Keratinocyte (primary cell): ENCODE measurements around the gene CD276. TPM values are rescaled to one million over a fixed set of nuclear protein-coding genes. Genes with fewer than 3 reads are reported as not detected.

Experiments used
- DNase-seq: peaks from one replicate; pipeline ENCODE4 v3.0.0-alpha.2; 2011; ENCODE audit warnings: low read depth, missing footprints, low spot score
- FAIRE-seq: peaks from 2 replicates; lab custom pipeline; 2011; peaks lifted over from hg19 to GRCh38; lab: Jason Lieb, UNC
- H2AFZ ChIP-seq: 2 replicates; pipeline ENCODE4 v1.6.0; 2012; ENCODE audit warnings: low read length, control low read depth, inconsistent platforms; ENCODE audit not compliant: control insufficient read depth
- H3K27ac ChIP-seq: 2 replicates; pipeline ENCODE4 v1.5.1; 2011; ENCODE audit warnings: low read length; ENCODE audit not compliant: control insufficient read depth, insufficient read depth
- H3K27me3 ChIP-seq: 3 replicates; pipeline ENCODE4 v1.6.0; 2011; ENCODE audit warnings: low read length; ENCODE audit not compliant: control insufficient read depth, insufficient read depth; ENCODE audit errors: extremely low read depth
- H3K36me3 ChIP-seq, 2 experiments: 2 replicates in 1 of 2; 3 replicates in 1 of 2; pipeline ENCODE4 v1.5.1; 2011; ENCODE audit warnings: low read length in 2 of 2, mild to moderate bottlenecking in 1 of 2; ENCODE audit not compliant: control insufficient read depth in 2 of 2, insufficient read depth in 2 of 2; ENCODE audit errors: extremely low read depth in 1 of 2
- H3K4me1 ChIP-seq: 3 replicates; pipeline ENCODE4 v1.5.1; 2011; ENCODE audit warnings: low read length; ENCODE audit not compliant: control insufficient read depth, insufficient read depth; ENCODE audit errors: extremely low read depth
- H3K4me2 ChIP-seq: 3 replicates; pipeline ENCODE4 v1.6.0; 2011; ENCODE audit warnings: low read depth, low read length; ENCODE audit not compliant: control insufficient read depth, insufficient read depth; ENCODE audit errors: extremely low read depth
- H3K4me3 ChIP-seq, 3 experiments: fragments of 200-600 bp in 1 of 3; sonication (generic) in 1 of 3; 2 replicates in 2 of 3; 3 replicates in 1 of 3; pipeline ENCODE4 v1.5.1; 2011 to 2016; ENCODE audit warnings: low read length in 3 of 3, mild to moderate bottlenecking in 3 of 3, control low read depth in 2 of 3, inconsistent platforms in 1 of 3, low read depth in 1 of 3, mixed read lengths in 1 of 3, mixed run types in 1 of 3, moderate library complexity in 1 of 3; ENCODE audit not compliant: control insufficient read depth in 2 of 3, insufficient read depth in 2 of 3; ENCODE audit errors: extremely low read depth in 1 of 3
- H3K79me2 ChIP-seq: 2 replicates; pipeline ENCODE4 v1.6.0; 2012; ENCODE audit warnings: low read length; ENCODE audit not compliant: control insufficient read depth, insufficient read depth
- H3K9ac ChIP-seq: 3 replicates; pipeline ENCODE4 v1.6.0; 2011; ENCODE audit warnings: low read length; ENCODE audit not compliant: control insufficient read depth, insufficient read depth; ENCODE audit errors: extremely low read depth
- H3K9me1 ChIP-seq: 3 replicates; pipeline ENCODE4 v1.6.0; 2011; ENCODE audit warnings: low read length; ENCODE audit not compliant: control insufficient read depth, insufficient read depth; ENCODE audit errors: extremely low read depth
- H3K9me3 ChIP-seq: 2 replicates; pipeline ENCODE4 v1.5.1; 2012; ENCODE audit warnings: low read depth, low read length; ENCODE audit not compliant: control insufficient read depth
- H4K20me1 ChIP-seq: 3 replicates; pipeline ENCODE4 v1.6.0; 2011; ENCODE audit warnings: low read length; ENCODE audit not compliant: control insufficient read depth, insufficient read depth; ENCODE audit errors: extremely low read depth
- EZH2 ChIP-seq: IDR thresholded peaks from one replicate; pipeline ENCODE4 v1.6.1; 2012; ENCODE audit warnings: inconsistent platforms, mild to moderate bottlenecking, low read length, moderate library complexity
- dilution Hi-C: fragments of 300-500 bp; cut with MboI; formaldehyde crosslinking; loops from one replicate; pipeline ENCODE4 v1.7.0; 2020; ENCODE audit warnings: low sequenced_read_pairs; ENCODE audit not compliant: extremely low pct_ligation_motif_present
- polyA plus RNA-seq, 5 experiments: library from polyadenylated mRNA; depleted of rRNA in 3 of 5; stranded (reverse) in 3 of 5; stranded (forward) in 1 of 5; unstranded in 1 of 5; fragments of >200 nt; gene quantifications; 1 replicate in 1 of 5; 2 replicates in 3 of 5; 3 replicates in 1 of 5; pipeline versions ENCODE4 v1.2.1 to v1.2.3, GENCODE V29; 2011 to 2012; ENCODE audit warnings: missing spikeins in 2 of 5, low read depth in 1 of 5, low replicate concordance in 1 of 5
- TF ChIP-seq, protein P1 (sequence below), 3 experiments: IDR thresholded peaks in 1 of 3; conservative IDR thresholded peaks in 1 of 3; optimal IDR thresholded peaks in 1 of 3; 2 replicates in 2 of 3; 3 replicates in 1 of 3; pipeline versions ENCODE3 to v1.5.1; 2011; ENCODE audit warnings: low read length in 3 of 3, mild to moderate bottlenecking in 3 of 3, moderate library complexity in 2 of 3, control low read depth in 1 of 3, inconsistent platforms in 1 of 3; ENCODE audit not compliant: insufficient read depth in 2 of 3; ENCODE audit errors: extremely low read depth in 1 of 3

CD276 gene
- polyA plus RNA-seq, 1 donor (not counting 4 experiments of a cell fraction or from before 2014, with no cell fraction given), result 62.9 TPM

- Histone ChIP-seq H3K36me3 (no peaks in the 10 kb centered on the region), H3K27ac (no peak overlapping the region), H2AFZ (no peak overlapping the region), H3K9me1 (no peaks in the 10 kb centered on the region), H3K9ac (no peak overlapping the region), H3K4me2 (no peak overlapping the region), H3K4me1 (no peaks in the 10 kb centered on the region), H3K9me3 (no peaks in the 10 kb centered on the region), H3K4me3 (no peak overlapping the region), H3K79me2 (no peaks in the 10 kb centered on the region), H4K20me1 (no peaks in the 10 kb centered on the region), H3K27me3 (peaks cover 51% of the 10 kb centered on the region)
- dilution Hi-C loops, result no loop called here
- no peak for DNase-seq
- TF ChIP-seq EZH2, result no peak
- TF ChIP-seq, protein P1, sequence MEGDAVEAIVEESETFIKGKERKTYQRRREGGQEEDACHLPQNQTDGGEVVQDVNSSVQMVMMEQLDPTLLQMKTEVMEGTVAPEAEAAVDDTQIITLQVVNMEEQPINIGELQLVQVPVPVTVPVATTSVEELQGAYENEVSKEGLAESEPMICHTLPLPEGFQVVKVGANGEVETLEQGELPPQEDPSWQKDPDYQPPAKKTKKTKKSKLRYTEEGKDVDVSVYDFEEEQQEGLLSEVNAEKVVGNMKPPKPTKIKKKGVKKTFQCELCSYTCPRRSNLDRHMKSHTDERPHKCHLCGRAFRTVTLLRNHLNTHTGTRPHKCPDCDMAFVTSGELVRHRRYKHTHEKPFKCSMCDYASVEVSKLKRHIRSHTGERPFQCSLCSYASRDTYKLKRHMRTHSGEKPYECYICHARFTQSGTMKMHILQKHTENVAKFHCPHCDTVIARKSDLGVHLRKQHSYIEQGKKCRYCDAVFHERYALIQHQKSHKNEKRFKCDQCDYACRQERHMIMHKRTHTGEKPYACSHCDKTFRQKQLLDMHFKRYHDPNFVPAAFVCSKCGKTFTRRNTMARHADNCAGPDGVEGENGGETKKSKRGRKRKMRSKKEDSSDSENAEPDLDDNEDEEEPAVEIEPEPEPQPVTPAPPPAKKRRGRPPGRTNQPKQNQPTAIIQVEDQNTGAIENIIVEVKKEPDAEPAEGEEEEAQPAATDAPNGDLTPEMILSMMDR (optimal IDR thresholded peaks at IDR 0.05 in 1 of 3, IDR thresholded peaks at IDR 0.05 in 1 of 3, conservative IDR thresholded peaks at IDR 0.05 in 1 of 3; ENCODE audit: extremely low read depth in 1 of 3, insufficient read depth in 2 of 3, low read length in 3 of 3), result no peak
- FAIRE-seq, result no peak
These were observed 64.5 kb downstream of the CD276 start for GRCh38 chr15:73748730-73749129.

GRCh38 chr15:73749533-73749932, 65.3 kb downstream of the CD276 start:
- no peaks in the 10 kb centered on the region for H3K36me3 ChIP-seq
- dilution Hi-C loops, result no loop called here
- TF ChIP-seq, protein P1 (optimal IDR thresholded peaks at IDR 0.05 in 1 of 3, IDR thresholded peaks at IDR 0.05 in 1 of 3, conservative IDR thresholded peaks at IDR 0.05 in 1 of 3; ENCODE audit: extremely low read depth in 1 of 3, insufficient read depth in 2 of 3, low read length in 3 of 3), result no peak
- TF ChIP-seq EZH2, result no peak
- H3K27ac ChIP-seq, result no peak overlapping the region
- H2AFZ ChIP-seq, result no peak overlapping the region
- no peaks in the 10 kb centered on the region for H3K9me3 ChIP-seq
- peaks cover 59% of the 10 kb centered on the region for H3K27me3 ChIP-seq
- H3K79me2 ChIP-seq, result no peaks in the 10 kb centered on the region
- no peak for DNase-seq
- H3K4me1 ChIP-seq, result no peaks in the 10 kb centered on the region
- H3K9ac ChIP-seq, result no peak overlapping the region
- no peaks in the 10 kb centered on the region for H3K9me1 ChIP-seq
- H3K4me2 ChIP-seq, result no peak overlapping the region
- no peak overlapping the region for H3K4me3 ChIP-seq
- FAIRE-seq, result no peak
- no peaks in the 10 kb centered on the region for H4K20me1 ChIP-seq
